ENCODE measurements around the gene CNTN5.

- TF ChIP-seq POLR2A (IDR thresholded peaks at IDR 0.05; ENCODE audit: low read length), result no peak
- no peak for TF ChIP-seq GATA1 (IDR thresholded peaks at IDR 0.05; ENCODE audit: low read depth, low read length)
Measured at GRCh38 chr11:99742501-99742900, 721.8 kb downstream of the CNTN5 start.
